Natural killer cell treated with Interleukin-12 subunit alpha and Interleukin-12 subunit beta and Interleukin-15 and Interleukin-18, amount 100 ng/mL, for 72 hours (primary cell): ENCODE data around the gene CHIC2. TPM values are rescaled to one million over a fixed set of nuclear protein-coding genes. Genes with fewer than 3 reads are reported as not detected.

Experiments used
- ATAC-seq, 2 donors: fragments of 150-1000 bp; cut with Tn5 transposase in 1 of 2; sonication (Bioruptor Pico), chemical (Tn5 transposase) in 1 of 2; 2 replicates each; pipeline ENCODE4 v1.10.0; 2021
- DNase-seq: peaks from one replicate; pipeline ENCODE4 v3.0.0; 2022; ENCODE audit warnings: low spot score
- H3K27ac Mint-ChIP-seq, 2 donors: 1 replicate in 1 of 2; 2 replicates in 1 of 2; pipeline ENCODE4 v1.8.0; 2022; ENCODE audit warnings: mixed read lengths in 2 of 2, mild to moderate bottlenecking in 1 of 2, moderate library complexity in 1 of 2
- H3K27me3 Mint-ChIP-seq, 2 donors: 1 replicate in 1 of 2; 2 replicates in 1 of 2; pipeline ENCODE4 v1.8.0; 2022; ENCODE audit warnings: mixed read lengths in 2 of 2
- H3K36me3 Mint-ChIP-seq: one replicate; pipeline ENCODE4 v1.8.0; 2022; ENCODE audit warnings: mixed read lengths
- H3K4me1 Mint-ChIP-seq, 2 donors: 1 replicate in 1 of 2; 2 replicates in 1 of 2; pipeline ENCODE4 v1.8.0; 2022; ENCODE audit warnings: low read depth in 2 of 2, mixed read lengths in 2 of 2, mild to moderate bottlenecking in 1 of 2
- H3K4me3 Mint-ChIP-seq: one replicate; pipeline ENCODE4 v1.8.0; 2022; ENCODE audit warnings: mixed read lengths
- H3K9me3 Mint-ChIP-seq: 2 replicates; pipeline ENCODE4 v1.8.0; 2022; ENCODE audit warnings: mixed read lengths
- total RNA-seq, 2 donors: library from RNA; stranded (reverse); gene quantifications; one replicate each; pipeline ENCODE4 v1.2.3, GENCODE V29; 2022

Gene CHIC2
- total RNA-seq, 2 donors from 2014 or later: 15.2 to 31.3 TPM

- ATAC-seq (no peak), DNase-seq (no peak)
- Mint-ChIP-seq H3K4me1 (no peaks in the 10 kb centered on the region), H3K27ac (no peak overlapping the region), H3K4me3 (no peak overlapping the region), H3K36me3 (no peaks in the 10 kb centered on the region), H3K27me3 (no peaks in the 10 kb centered on the region), H3K9me3 (no peaks in the 10 kb centered on the region)
These were observed 103.1 kb downstream of the CHIC2 start for GRCh38 chr4:53961351-53961750.

- H3K4me3 Mint-ChIP-seq: no peak overlapping the region
- no peaks in the 10 kb centered on the region for H3K36me3 Mint-ChIP-seq
- DNase-seq: no peak
- no peaks in the 10 kb centered on the region for H3K4me1 Mint-ChIP-seq
- no peak overlapping the region for H3K27ac Mint-ChIP-seq
- H3K9me3 Mint-ChIP-seq: no peaks in the 10 kb centered on the region
- H3K27me3 Mint-ChIP-seq: no peaks in the 10 kb centered on the region
- ATAC-seq: no peak
These were observed 103.6 kb downstream of the CHIC2 start for GRCh38 chr4:53960843-53961242.

Other genes with a start within 250 kb of the CHIC2 start
- not detected for gene GSX2, start 35.6 kb upstream of the CHIC2 start, total RNA-seq
- under 1 TPM in 1 of 2 donors, not detected in 1; 0.05 TPM for gene PDGFRA, start 164.7 kb upstream of the CHIC2 start, total RNA-seq